IgD-negative memory B cell (primary cell): ENCODE measurements around the gene KNG1. TPM values are rescaled to one million over a fixed set of nuclear protein-coding genes. Genes with fewer than 3 reads are reported as not detected.

ENCODE experiments used
- polyA plus RNA-seq: library from polyadenylated mRNA; unstranded; fragments of 300-500 nt; fragmentation: Illumina TruSeq; gene quantifications from one replicate; pipeline ENCODE4 v1.2.3, GENCODE V29; 2021

KNG1 gene
- polyA plus RNA-seq, 1 donor from 2014 or later, result not detected

Other genes with a start within 250 kb of the KNG1 start
- gene CRYGS, start 173.0 kb upstream of the KNG1 start, polyA plus RNA-seq, result not detected
- gene TBCCD1, start 150.0 kb upstream of the KNG1 start, polyA plus RNA-seq, result 24.6 TPM
- gene DNAJB11, start 146.6 kb upstream of the KNG1 start, polyA plus RNA-seq, result 45.1 TPM
- gene AHSG, start 104.3 kb upstream of the KNG1 start, polyA plus RNA-seq, result not detected
- not detected for gene FETUB, start 77.0 kb upstream of the KNG1 start, polyA plus RNA-seq
- gene HRG, start 51.3 kb upstream of the KNG1 start, polyA plus RNA-seq, result not detected
- 220 TPM for gene EIF4A2, start 66.2 kb downstream of the KNG1 start, polyA plus RNA-seq
- 25.0 TPM for gene RFC4, start 89.1 kb downstream of the KNG1 start, polyA plus RNA-seq
- not detected for gene ADIPOQ, start 125.4 kb downstream of the KNG1 start, polyA plus RNA-seq
- 257 TPM for gene ST6GAL1, start 213.2 kb downstream of the KNG1 start, polyA plus RNA-seq